GM23338 (cell line): Measurements from ENCODE around the gene RHOG. TPM values are rescaled to one million over a fixed set of nuclear protein-coding genes. Genes with fewer than 3 reads are reported as not detected.

Experiments used
- ATAC-seq: fragments of 200-7000 bp; cut with Tn5 transposase; 3 replicates; pipeline ENCODE4 v1.9.1; 2020
- DNase-seq: peaks from one replicate; pipeline ENCODE4 v3.0.0-alpha.2; 2015; ENCODE audit warnings: low spot score
- H2AFZ ChIP-seq: fragments of 200-600 bp; sonication (generic); 2 replicates; pipeline ENCODE4 v1.8.0; 2016; ENCODE audit warnings: antibody characterized with exemption, mild to moderate bottlenecking, moderate library complexity
- H3F3A ChIP-seq: fragments of 200-600 bp; sonication (generic); replicated peaks from 2 replicates; pipeline ENCODE4 v1.8.0; 2017; ENCODE audit warnings: antibody characterized with exemption, mixed run types, low read depth
- H3K27ac ChIP-seq: fragments of 200-600 bp; sonication (generic); 2 replicates; pipeline ENCODE4 v1.6.1; 2016; ENCODE audit warnings: low read depth
- H3K27me3 ChIP-seq: fragments of 200-600 bp; sonication (generic); 2 replicates; pipeline ENCODE4 v1.8.0; 2016; ENCODE audit warnings: mild to moderate bottlenecking, mixed run types, moderate library complexity; ENCODE audit not compliant: insufficient read depth
- H3K36me3 ChIP-seq: fragments of 200-600 bp; sonication (generic); 2 replicates; pipeline ENCODE4 v1.8.0; 2016; ENCODE audit warnings: mild to moderate bottlenecking; ENCODE audit not compliant: insufficient read depth
- H3K4me1 ChIP-seq: fragments of 200-600 bp; sonication (generic); 2 replicates; pipeline ENCODE4 v1.8.0; 2016; ENCODE audit warnings: mild to moderate bottlenecking, moderate library complexity; ENCODE audit not compliant: insufficient read depth
- H3K4me2 ChIP-seq: fragments of 200-600 bp; sonication (generic); 2 replicates; pipeline ENCODE4 v1.7.1; 2017; ENCODE audit warnings: mixed run types
- H3K4me3 ChIP-seq: fragments of 200-600 bp; sonication (generic); 2 replicates; pipeline ENCODE4 v1.6.1; 2016; ENCODE audit warnings: mixed run types
- H3K79me2 ChIP-seq: fragments of 200-600 bp; sonication (generic); replicated peaks from 2 replicates; pipeline ENCODE4 v1.8.0; 2017; ENCODE audit warnings: mild to moderate bottlenecking; ENCODE audit not compliant: insufficient read depth
- H3K9me2 ChIP-seq: fragments of 200-600 bp; sonication (generic); 2 replicates; pipeline ENCODE4 v1.8.0; 2017; ENCODE audit not compliant: insufficient read depth
- H4K20me1 ChIP-seq: fragments of 200-600 bp; sonication (generic); replicated peaks from 2 replicates; pipeline ENCODE4 v1.8.0; 2017; ENCODE audit warnings: mild to moderate bottlenecking; ENCODE audit not compliant: insufficient read depth
- H3K27ac Mint-ChIP-seq: 2 replicates; pipeline ENCODE4 v1.8.0; 2020; ENCODE audit warnings: inconsistent platforms, mild to moderate bottlenecking, moderate library complexity, mixed read lengths
- H3K27me3 Mint-ChIP-seq: 3 replicates; pipeline ENCODE4 v1.8.0; 2022; ENCODE audit warnings: low read depth, mild to moderate bottlenecking, moderate library complexity, mixed read lengths, inconsistent platforms; ENCODE audit not compliant: insufficient read depth, poor library complexity
- H3K36me3 Mint-ChIP-seq: 3 replicates; pipeline ENCODE4 v1.8.0; 2021; ENCODE audit warnings: low read depth, mild to moderate bottlenecking, inconsistent platforms, moderate library complexity, mixed read lengths
- H3K4me1 Mint-ChIP-seq: 3 replicates; pipeline ENCODE4 v1.8.0; 2020; ENCODE audit warnings: mild to moderate bottlenecking, inconsistent platforms, mixed read lengths
- H3K4me3 Mint-ChIP-seq: 3 replicates; pipeline ENCODE4 v1.8.0; 2021; ENCODE audit warnings: moderate library complexity, mild to moderate bottlenecking, inconsistent platforms, mixed read lengths
- H3K9me3 Mint-ChIP-seq: 3 replicates; pipeline ENCODE4 v1.8.0; 2020; ENCODE audit warnings: moderate library complexity, mild to moderate bottlenecking, inconsistent platforms, mixed read lengths
- CREB1 ChIP-seq: fragments of 250-450 bp; sonication (Bioruptor Pico); IDR thresholded peaks from 2 replicates; pipeline ENCODE4 v1.5.0; 2020; ENCODE audit warnings: low read depth, mild to moderate bottlenecking, moderate library complexity
- CTCF ChIP-seq, 2 experiments: fragments of 200-600 bp in 1 of 2; sonication (generic) in 1 of 2; conservative IDR thresholded peaks; 2 replicates each; pipeline versions ENCODE4 v1.5.1 to v1.6.1; 2016 to 2017; ENCODE audit warnings: antibody characterized with exemption in 2 of 2, low read depth in 2 of 2, mild to moderate bottlenecking in 2 of 2, moderate library complexity in 1 of 2
- ETS1 ChIP-seq: IDR thresholded peaks from 2 replicates; pipeline ENCODE4 v1.6.1; 2016; ENCODE audit warnings: antibody characterized with exemption
- EZH2 ChIP-seq: fragments of 200-600 bp; sonication (generic); IDR thresholded peaks from one replicate; pipeline ENCODE4 v1.8.0; 2017; ENCODE audit warnings: antibody characterized with exemption, mild to moderate bottlenecking, low read depth; ENCODE audit not compliant: unreplicated experiment
- EZH2phosphoT487 ChIP-seq: fragments of 200-600 bp; sonication (generic); IDR thresholded peaks from one replicate; pipeline ENCODE4 v1.8.1; 2018; ENCODE audit warnings: antibody characterized with exemption; ENCODE audit not compliant: unreplicated experiment
- JUNB ChIP-seq: IDR thresholded peaks from one replicate; pipeline ENCODE4 v1.6.1; 2016; ENCODE audit warnings: antibody characterized with exemption; ENCODE audit not compliant: unreplicated experiment
- NANOG ChIP-seq: IDR thresholded peaks from 2 replicates; pipeline ENCODE4 v1.6.1; 2016; ENCODE audit warnings: antibody characterized with exemption, borderline replicate concordance
- POLR2AphosphoS5 ChIP-seq: IDR thresholded peaks from 2 replicates; pipeline ENCODE4 v1.6.1; 2016; ENCODE audit warnings: antibody characterized with exemption, low read depth
- REST ChIP-seq: IDR thresholded peaks from one replicate; pipeline ENCODE4 v1.6.1; 2018; ENCODE audit warnings: antibody characterized with exemption; ENCODE audit not compliant: unreplicated experiment
- STAT1 ChIP-seq: IDR thresholded peaks from one replicate; pipeline ENCODE4 v1.6.1; 2016; ENCODE audit warnings: antibody characterized with exemption; ENCODE audit not compliant: unreplicated experiment
- ZNF114 ChIP-seq: fragments of 250-450 bp; sonication (Bioruptor Pico); IDR thresholded peaks from 2 replicates; pipeline ENCODE4 v1.5.0; 2020; ENCODE audit warnings: mild to moderate bottlenecking, moderate library complexity
- ZNF331 ChIP-seq: fragments of 250-450 bp; sonication (Bioruptor Pico); IDR thresholded peaks from 2 replicates; pipeline ENCODE4 v1.5.0; 2020; ENCODE audit warnings: low read depth, mild to moderate bottlenecking, moderate library complexity
- ZNF462 ChIP-seq: fragments of 250-450 bp; sonication (Bioruptor Pico); IDR thresholded peaks from 2 replicates; pipeline ENCODE4 v1.5.0; 2020; ENCODE audit warnings: mild to moderate bottlenecking, moderate library complexity
- polyA plus RNA-seq: library from polyadenylated mRNA; unstranded; fragments of >200 nt; fragmentation: Nextera tagmentation; extraction: Ambion mirVana; gene quantifications from 2 replicates; pipeline ENCODE4 v1.2.1, GENCODE V29; 2016
- total RNA-seq: library from RNA; depleted of rRNA; stranded (reverse); fragments of >200 nt; shearing (Covaris generic); gene quantifications from 2 replicates; pipeline ENCODE4 v1.2.3, GENCODE V29; 2014

Gene RHOG
- total and polyA plus RNA-seq, 2 experiments from 2014 or later: 26.3 to 38.6 TPM

- H3K36me3 Mint-ChIP-seq: no peaks in the 10 kb centered on the region; the same call in 2 of the 3 replicates
- peaks cover 16% of the 10 kb centered on the region for H3K27me3 Mint-ChIP-seq
- H3K4me2 ChIP-seq: peak overlapping the region; percentile 96
- H3K27me3 ChIP-seq: peaks cover 19% of the 10 kb centered on the region
- no peaks in the 10 kb centered on the region for H3K9me3 Mint-ChIP-seq
- H3K79me2 ChIP-seq: 0 out of 2 replicates have a peak, but pooled peaks cover 4% of the 10 kb centered on the region
- no peaks in the 10 kb centered on the region for H3K36me3 ChIP-seq
- TF ChIP-seq POLR2AphosphoS5 (no peak), STAT1 (no peak), NANOG (no peak), ZNF114 (no peak), ZNF331 (no peak), REST (no peak), CREB1 (CRISPR knock-in tag) (no peak), CTCF (conservative IDR thresholded peaks at IDR 0.05; ENCODE audit: low read depth in 2 of 2) (no peak), EZH2 (no peak), ETS1 (no peak), ZNF462 (CRISPR knock-in tag) (no peak), EZH2phosphoT487 (no peak), JUNB (no peak)
- no peak overlapping the region for H3K27ac Mint-ChIP-seq
- H3K27ac ChIP-seq: no peak overlapping the region
- DNase-seq (no peak), ATAC-seq (no peak)
- peak overlapping the region; percentile 93 for H3K4me3 ChIP-seq
- H4K20me1 ChIP-seq: peaks cover 9% of the 10 kb centered on the region
- H3K4me1 ChIP-seq: peaks cover 42% of the 10 kb centered on the region
- peak overlapping the region; percentile 89 for H3K4me3 Mint-ChIP-seq
- peaks cover 53% of the 10 kb centered on the region for H3K4me1 Mint-ChIP-seq
- no peak overlapping the region for H2AFZ ChIP-seq
- H3F3A ChIP-seq: peaks cover 5% of the 10 kb centered on the region; the same call in 1 of the 2 replicates
- no peaks in the 10 kb centered on the region for H3K9me2 ChIP-seq
Observed at GRCh38 chr11:3856856-3857553, 16.2 kb upstream of the RHOG start.
